ENCODE measurements around the gene DDX41.
"Not testable (repeated sequence)": the region's sequence is repeated elsewhere in the genome, so short reads cannot be mapped to it uniquely, and the experiment has no call there.

The DDX41 gene

DNA sequence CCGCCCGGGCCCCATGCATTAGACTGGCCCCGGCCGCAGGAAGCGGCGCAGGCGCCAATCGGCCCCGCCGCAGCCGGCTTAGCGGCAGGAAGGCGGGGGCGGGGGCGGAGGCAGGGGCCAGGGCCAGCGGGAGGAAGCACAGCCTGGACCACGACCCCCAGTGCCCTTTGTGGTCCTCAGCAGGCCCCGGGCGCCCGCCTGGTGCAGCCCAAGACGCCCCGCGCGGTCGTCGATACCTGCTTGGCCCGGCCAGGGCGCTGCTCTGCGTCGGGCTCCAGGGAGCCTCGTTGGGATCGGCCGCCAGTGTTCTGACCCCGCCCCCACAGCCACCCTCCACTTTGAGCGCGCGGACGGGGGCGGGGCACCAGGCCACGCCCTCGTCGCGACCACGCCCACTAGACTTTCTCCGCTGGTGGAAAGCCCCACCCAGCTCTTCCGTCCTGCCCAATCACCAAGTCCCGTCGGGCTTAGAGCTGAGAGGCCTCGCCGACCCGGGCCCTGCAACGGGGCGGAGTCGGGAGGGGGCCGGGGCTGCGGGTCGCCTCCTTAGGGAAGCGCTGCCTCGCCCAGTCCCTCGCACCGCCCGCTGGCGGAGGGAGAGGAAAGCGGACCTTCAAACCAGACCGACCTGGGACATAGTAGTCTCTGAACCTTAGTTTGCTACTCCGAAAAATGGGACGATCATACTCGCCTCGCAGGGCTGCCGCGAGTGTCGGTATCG is 19.3 kb downstream of the DDX41 start, which contains the start of gene PDLIM7:
Gene PDLIM7 (minus strand): TSS at position 313 of the 721 bp plus-strand sequence. CDS start 1,092 bp downstream, outside the sequence.
- DNase-seq, result peak; percentile 99

DNA sequence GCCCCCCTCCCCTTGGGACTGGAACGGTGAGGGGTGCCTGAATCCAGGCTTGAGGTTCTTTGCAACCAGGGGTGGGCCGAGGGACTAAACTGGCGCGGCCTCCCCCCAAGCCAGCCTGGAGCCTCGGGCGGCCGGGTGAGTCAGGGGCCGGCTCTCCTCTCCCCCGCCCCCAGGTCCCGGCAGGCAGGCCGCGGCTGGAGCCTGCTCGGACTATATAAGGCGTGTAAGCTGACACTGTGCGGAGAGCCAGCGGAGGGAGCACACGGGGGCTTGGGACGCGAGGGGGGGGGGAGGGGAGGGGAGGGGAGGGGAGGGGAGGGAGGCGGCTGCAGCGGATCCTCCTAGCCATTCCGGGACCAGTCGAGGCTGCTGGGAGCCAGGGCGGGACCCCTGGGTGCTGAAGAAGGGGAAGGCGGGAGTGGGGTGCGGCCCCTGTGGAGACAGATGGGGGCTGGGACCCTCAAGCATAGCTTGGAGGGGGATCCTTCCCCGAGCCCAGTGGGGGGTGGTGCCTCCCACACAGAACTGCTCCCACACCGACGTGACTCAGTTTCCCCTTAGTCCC is 20.0 kb downstream of the DDX41 start:
- no peak for DNase-seq

GRCh38 chr5:177496070-177496726 is 20.6 kb downstream of the DDX41 start:
- no peak for DNase-seq

DNA sequence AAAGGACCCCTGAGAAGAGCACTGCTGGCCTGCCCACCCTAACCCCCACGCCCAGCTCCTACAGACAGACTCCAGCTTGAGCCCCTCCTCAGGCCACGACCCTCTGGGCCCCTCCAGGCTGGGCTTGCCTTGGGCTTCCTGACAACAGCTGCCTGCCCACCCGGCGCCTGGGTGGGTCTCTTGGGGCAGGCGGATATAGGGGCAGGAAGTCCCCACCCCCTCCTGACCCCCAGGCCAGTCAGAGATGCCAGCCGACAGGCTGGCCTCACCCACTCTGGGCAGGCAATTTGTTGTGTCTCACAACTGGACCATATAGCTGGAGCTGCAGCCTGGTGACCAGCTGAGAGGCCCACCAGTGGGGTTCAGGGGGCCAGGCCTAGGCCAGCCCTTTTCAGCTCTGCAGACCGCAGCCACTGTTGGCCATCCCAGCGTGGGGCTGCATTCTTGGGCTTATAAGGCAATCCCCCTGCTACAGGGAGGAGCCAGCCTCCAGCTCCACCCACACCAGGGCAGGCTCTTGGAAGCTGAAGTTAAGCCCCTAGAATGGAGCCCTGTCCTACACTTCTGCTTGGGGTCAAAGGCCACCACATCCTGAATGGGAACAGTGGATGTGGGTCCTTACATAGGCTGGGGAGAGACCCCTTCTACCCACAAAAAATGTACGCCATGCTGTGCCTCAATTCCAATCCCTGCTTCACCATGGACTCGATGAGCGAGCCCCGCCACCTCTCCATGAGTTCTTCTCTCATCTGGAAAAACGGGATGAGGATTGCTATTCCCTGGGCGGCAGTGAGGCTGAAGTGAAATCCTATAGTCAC is 21.3 kb downstream of the DDX41 start:
- no peak for DNase-seq

DNA sequence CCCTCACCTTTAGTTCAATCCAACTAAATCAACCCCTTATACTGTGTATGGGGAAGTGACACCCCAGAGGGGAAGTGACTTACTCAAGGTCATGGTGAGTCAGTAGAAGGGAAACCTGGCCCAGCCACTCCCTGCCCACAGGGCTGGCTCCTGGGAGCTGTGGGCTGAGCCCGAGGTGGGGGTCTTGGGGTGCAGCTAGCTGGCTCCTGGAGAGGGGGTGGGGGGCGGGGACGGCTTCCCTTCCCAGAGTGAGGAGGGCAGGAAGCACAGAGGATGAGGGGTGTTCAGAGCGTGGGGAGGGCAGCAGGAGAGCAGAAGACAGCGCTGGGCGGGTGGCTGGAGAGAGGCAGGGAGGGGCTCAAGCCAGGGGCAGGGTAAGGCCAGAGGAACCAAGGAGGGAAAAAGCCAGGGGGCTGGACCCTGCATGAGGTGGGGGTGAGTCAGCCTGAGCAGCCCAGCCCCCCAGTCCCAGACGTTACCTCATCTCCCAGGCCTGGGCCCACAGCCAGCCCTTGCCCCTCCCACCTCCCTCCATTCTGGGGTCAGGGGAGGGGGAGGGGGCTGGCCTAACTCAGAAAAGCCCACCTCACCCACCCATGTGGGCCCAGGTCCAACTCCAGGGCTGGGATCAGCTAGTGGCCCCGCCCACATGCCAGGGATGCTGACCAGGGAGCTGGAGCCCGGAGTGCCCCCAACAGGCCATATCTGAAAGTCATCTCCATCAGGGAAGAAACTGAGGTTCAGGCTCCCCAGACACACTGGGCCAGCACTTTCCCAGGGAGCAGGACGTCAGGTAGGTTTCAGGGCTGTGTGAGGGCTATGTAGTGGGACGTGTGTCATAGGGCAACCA is 22.2 kb downstream of the DDX41 start:
- DNase-seq, result no peak

GRCh38 chr5:177493795-177494345 is 22.9 kb downstream of the DDX41 start:
- no peak for DNase-seq

DNA sequence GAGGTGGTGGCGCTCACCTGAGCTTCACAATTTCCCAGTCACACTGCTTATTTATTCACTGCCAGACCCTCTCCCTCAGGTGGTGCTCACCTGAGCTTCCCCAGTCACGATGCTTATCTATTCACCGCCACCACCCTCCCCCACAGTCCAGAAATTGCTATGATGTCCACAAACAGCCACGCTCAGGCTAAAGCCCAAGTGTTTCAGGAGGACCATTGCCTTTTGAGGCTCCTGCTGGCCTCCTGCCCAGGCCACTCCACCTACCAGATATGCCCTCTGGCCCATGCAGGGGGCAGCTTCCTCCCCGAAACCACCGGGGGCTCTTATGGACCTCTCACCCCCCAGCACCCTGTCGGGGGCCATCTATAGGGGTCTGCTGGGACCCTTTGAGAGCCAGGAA is 23.9 kb downstream of the DDX41 start:
- DNase-seq, result no peak

GRCh38 chr5:177491983-177492746 is 24.6 kb downstream of the DDX41 start:
- DNase-seq, result no peak

GRCh38 chr5:177491429-177491945 is 25.3 kb downstream of the DDX41 start:
- DNase-seq, result peak; percentile 86

- no peak for DNase-seq
These were observed 25.8 kb downstream of the DDX41 start for GRCh38 chr5:177490992-177491391.

DNA sequence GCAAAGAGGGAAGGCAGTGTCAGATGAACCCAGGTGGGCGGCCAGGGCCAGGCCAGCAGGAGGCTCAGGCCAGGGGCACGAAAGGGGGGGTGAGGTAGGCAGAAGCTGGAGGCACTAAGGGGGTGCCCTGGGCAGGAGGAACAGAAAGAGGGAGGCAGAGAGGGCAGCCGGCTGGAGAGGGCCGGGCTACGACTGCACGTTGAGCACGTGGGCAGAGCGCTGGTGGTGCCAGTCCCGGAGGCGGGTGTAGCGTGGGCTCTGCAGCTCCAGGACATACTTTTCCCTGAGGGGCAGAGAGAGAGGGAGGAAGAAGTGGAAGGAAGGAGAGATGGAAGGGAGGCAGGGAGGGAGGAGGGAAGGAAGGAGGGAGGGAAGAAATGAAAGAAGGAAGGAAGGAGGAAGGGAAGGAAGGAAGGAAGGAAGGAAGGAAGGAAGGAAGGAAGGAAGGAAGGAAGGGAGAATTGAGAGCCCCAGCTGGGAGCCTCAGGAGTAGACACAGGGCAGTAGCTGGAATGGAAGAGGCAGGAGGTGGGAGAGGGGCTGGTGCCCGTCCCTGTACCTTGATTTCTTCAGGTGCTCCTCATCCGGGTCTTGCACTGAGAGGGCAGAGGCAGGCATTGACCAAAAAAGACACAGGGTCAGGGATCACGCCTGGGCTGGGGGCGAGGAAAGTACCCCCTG is 26.3 kb downstream of the DDX41 start:
- no peak for DNase-seq

- no peak for DNase-seq
These were observed 27.5 kb downstream of the DDX41 start for GRCh38 chr5:177489119-177489716.

DNA sequence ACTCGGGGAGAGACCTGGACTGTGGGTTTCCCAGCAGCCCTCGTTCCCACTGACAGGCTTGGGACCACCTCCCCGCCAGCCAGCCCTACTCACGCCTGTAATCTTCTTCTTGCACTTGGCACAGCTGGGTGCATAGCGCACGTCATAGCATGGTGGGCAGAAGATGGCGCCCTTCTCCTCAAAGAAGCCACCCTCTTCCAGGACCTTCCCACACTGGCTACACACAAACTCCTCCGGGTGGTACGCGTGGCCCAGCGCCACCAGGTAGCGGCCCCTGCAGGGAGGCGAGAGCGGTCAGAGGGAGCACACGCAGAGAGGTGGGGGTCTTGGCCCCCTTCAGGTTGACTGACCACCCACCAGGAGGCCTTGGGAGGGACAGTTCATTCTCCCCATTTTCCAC is 28.8 kb downstream of the DDX41 start:
- DNase-seq, result no peak

- no peak for DNase-seq
These were observed 29.6 kb downstream of the DDX41 start for GRCh38 chr5:177487144-177487543.

DNA sequence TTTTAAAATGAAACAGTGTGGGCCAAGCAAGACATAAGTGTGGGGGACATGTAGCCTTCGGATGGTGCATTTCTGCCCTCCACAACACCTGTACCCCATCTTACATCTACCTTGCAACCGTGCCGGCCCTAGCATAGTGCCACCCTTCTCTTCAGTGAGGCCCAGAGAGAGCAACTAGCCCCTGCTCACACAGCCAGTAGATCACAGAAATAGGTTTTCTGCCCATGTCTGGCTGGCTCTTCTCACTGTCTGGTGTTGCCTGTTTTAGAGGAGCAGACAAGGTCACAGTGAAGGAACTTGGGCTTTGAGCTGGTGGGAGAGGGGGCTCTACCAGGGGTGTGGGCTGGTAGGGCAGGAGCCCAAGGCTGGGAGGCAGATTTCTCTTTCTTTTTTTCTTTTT is 30.5 kb downstream of the DDX41 start:
- DNase-seq, result no peak

GRCh38 chr5:177485753-177486152 is 31.0 kb downstream of the DDX41 start:
- DNase-seq, result not testable (repeated sequence)

DNA sequence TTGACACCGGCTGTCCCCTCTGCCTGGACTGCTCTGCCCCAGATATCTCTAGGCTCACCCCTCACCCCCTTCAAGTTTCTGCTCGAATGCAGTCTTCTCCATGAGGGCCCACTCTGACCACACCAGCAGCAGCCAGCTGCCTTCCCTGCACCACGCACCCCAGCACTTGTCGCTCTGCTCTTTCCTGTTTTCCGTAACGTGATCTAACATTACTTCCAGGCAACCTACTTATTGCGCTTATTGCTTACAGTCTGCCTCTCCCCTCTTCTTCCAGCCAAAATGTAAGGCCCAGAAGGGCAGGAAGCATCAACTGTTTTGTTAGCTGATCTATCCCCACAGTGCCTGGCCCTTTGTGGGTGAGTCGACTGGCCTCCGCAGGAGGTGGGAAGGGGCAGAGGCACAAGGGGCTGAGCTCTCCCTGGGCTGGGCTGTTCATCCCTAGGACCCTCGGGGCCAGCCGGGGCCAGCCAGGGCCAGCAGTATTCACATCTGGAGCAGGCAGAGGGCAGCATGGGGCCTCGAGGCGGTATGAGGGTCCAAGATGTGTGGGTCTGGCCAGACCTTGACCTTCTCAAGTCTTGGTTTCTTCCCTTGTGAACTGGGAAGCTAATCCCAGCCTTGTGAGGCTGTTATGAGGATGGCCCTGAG is 31.7 kb downstream of the DDX41 start:
- DNase-seq, result no peak

- DNase-seq, result no peak
These were observed 32.5 kb downstream of the DDX41 start for GRCh38 chr5:177483994-177484901.
